Activated T-cell treated with anti-CD3 and anti-CD28 coated beads, Interleukin-2, amount 50 U/mL, for 24 hours (primary cell): Measurements from ENCODE around the gene ALKBH3.

Source experiments
- DNase-seq: peaks from one replicate; pipeline ENCODE4 v3.0.0-alpha.2; 2020
- H3K27ac Mint-ChIP-seq: 2 replicates; pipeline ENCODE4 v1.8.0; 2020; ENCODE audit warnings: mild to moderate bottlenecking, mixed read lengths
- H3K27me3 Mint-ChIP-seq: 2 replicates; pipeline ENCODE4 v1.8.0; 2020; ENCODE audit warnings: mixed read lengths
- H3K36me3 Mint-ChIP-seq: 2 replicates; pipeline ENCODE4 v1.8.0; 2020; ENCODE audit warnings: low read depth, mixed read lengths
- H3K4me1 Mint-ChIP-seq: 2 replicates; pipeline ENCODE4 v1.8.0; 2020; ENCODE audit warnings: low read depth, mixed read lengths
- H3K4me3 Mint-ChIP-seq: 2 replicates; pipeline ENCODE4 v1.8.0; 2020; ENCODE audit warnings: mild to moderate bottlenecking, moderate library complexity, mixed read lengths
- H3K9me3 Mint-ChIP-seq: 2 replicates; pipeline ENCODE4 v1.8.0; 2020; ENCODE audit warnings: mixed read lengths

ALKBH3 gene

GRCh38 chr11:43880640-43881159 is at the start of gene ALKBH3:
TSS of gene ALKBH3 (plus strand) at chr11:43880831. CDS start at chr11:43882653, 1,822 bp downstream.
- peaks cover 30% of the 10 kb centered on the region for H3K4me1 Mint-ChIP-seq
- H3K27ac Mint-ChIP-seq = peak within 1 kb of the TSS; percentile 92
- DNase-seq = peak; percentile 94
- H3K4me3 Mint-ChIP-seq = peak within 1 kb of the TSS; percentile 98
- peaks cover 3% of the 10 kb centered on the region for H3K9me3 Mint-ChIP-seq
- peaks cover 42% of the 10 kb centered on the region for H3K36me3 Mint-ChIP-seq
- peaks cover 16% of the 10 kb centered on the region for H3K27me3 Mint-ChIP-seq

GRCh38 chr11:43830928-43831440 is 49.6 kb upstream of the ALKBH3 start:
- Mint-ChIP-seq H3K27me3 (no peaks in the 10 kb centered on the region), H3K4me1 (peaks cover 18% of the 10 kb centered on the region)
- DNase-seq = peak; percentile 38

GRCh38 chr11:43832536-43832935 is 48.1 kb upstream of the ALKBH3 start:
- Mint-ChIP-seq H3K9me3 (no peaks in the 10 kb centered on the region), H3K4me3 (no peak overlapping the region), H3K27ac (no peak overlapping the region), H3K4me1 (peaks cover 18% of the 10 kb centered on the region), H3K27me3 (no peaks in the 10 kb centered on the region), H3K36me3 (peaks cover 20% of the 10 kb centered on the region)
- no peak for DNase-seq

More at GRCh38 chr11:43830928-43831440, 49.6 kb upstream of the ALKBH3 start:
- Mint-ChIP-seq H3K4me3 (no peak overlapping the region), H3K36me3 (peaks cover 20% of the 10 kb centered on the region), H3K9me3 (no peaks in the 10 kb centered on the region), H3K27ac (peak overlapping the region; percentile 85)

GRCh38 chr11:43833657-43834073 is 47.0 kb upstream of the ALKBH3 start:
- Mint-ChIP-seq H3K36me3 (peaks cover 31% of the 10 kb centered on the region), H3K27ac (no peak overlapping the region), H3K27me3 (no peaks in the 10 kb centered on the region), H3K9me3 (no peaks in the 10 kb centered on the region), H3K4me1 (peaks cover 20% of the 10 kb centered on the region), H3K4me3 (no peak overlapping the region)
- no peak for DNase-seq

GRCh38 chr11:43834286-43834685 is 46.3 kb upstream of the ALKBH3 start:
- Mint-ChIP-seq H3K9me3 (no peaks in the 10 kb centered on the region), H3K36me3 (peaks cover 37% of the 10 kb centered on the region), H3K4me3 (no peak overlapping the region), H3K4me1 (peaks cover 20% of the 10 kb centered on the region), H3K27ac (no peak overlapping the region), H3K27me3 (no peaks in the 10 kb centered on the region)
- DNase-seq = no peak

- DNase-seq = no peak
- Mint-ChIP-seq H3K36me3 (peaks cover 45% of the 10 kb centered on the region), H3K4me3 (no peak overlapping the region), H3K4me1 (peaks cover 19% of the 10 kb centered on the region), H3K27ac (no peak overlapping the region), H3K27me3 (no peaks in the 10 kb centered on the region), H3K9me3 (no peaks in the 10 kb centered on the region)
Observed at GRCh38 chr11:43835104-43835503, 45.5 kb upstream of the ALKBH3 start.

- no peak overlapping the region for H3K4me3 Mint-ChIP-seq
- no peak for DNase-seq
- no peaks in the 10 kb centered on the region for H3K27me3 Mint-ChIP-seq
- H3K27ac Mint-ChIP-seq = no peak overlapping the region
- H3K36me3 Mint-ChIP-seq = peaks cover 51% of the 10 kb centered on the region
- no peaks in the 10 kb centered on the region for H3K9me3 Mint-ChIP-seq
- H3K4me1 Mint-ChIP-seq = peaks cover 2% of the 10 kb centered on the region
Observed at GRCh38 chr11:43837879-43838278, 42.8 kb upstream of the ALKBH3 start.

- H3K4me3 Mint-ChIP-seq = no peak overlapping the region
- no peaks in the 10 kb centered on the region for H3K9me3 Mint-ChIP-seq
- no peaks in the 10 kb centered on the region for H3K27me3 Mint-ChIP-seq
- no peak overlapping the region for H3K27ac Mint-ChIP-seq
- H3K4me1 Mint-ChIP-seq = peaks cover 2% of the 10 kb centered on the region
- no peak for DNase-seq
- peaks cover 61% of the 10 kb centered on the region for H3K36me3 Mint-ChIP-seq
Observed at GRCh38 chr11:43842021-43842420, 38.6 kb upstream of the ALKBH3 start.

GRCh38 chr11:43845816-43846215 is 34.8 kb upstream of the ALKBH3 start:
- no peak for DNase-seq
- H3K4me3 Mint-ChIP-seq = no peak overlapping the region
- no peaks in the 10 kb centered on the region for H3K27me3 Mint-ChIP-seq
- H3K4me1 Mint-ChIP-seq = peaks cover 5% of the 10 kb centered on the region
- peaks cover 29% of the 10 kb centered on the region for H3K36me3 Mint-ChIP-seq
- H3K27ac Mint-ChIP-seq = no peak overlapping the region
- H3K9me3 Mint-ChIP-seq = no peaks in the 10 kb centered on the region

GRCh38 chr11:43852057-43852636 is 28.5 kb upstream of the ALKBH3 start:
- no peaks in the 10 kb centered on the region for H3K27me3 Mint-ChIP-seq
- no peak overlapping the region for H3K27ac Mint-ChIP-seq
- peaks cover 30% of the 10 kb centered on the region for H3K36me3 Mint-ChIP-seq
- DNase-seq = peak; percentile 65
- H3K4me1 Mint-ChIP-seq = peaks cover 5% of the 10 kb centered on the region
- H3K4me3 Mint-ChIP-seq = no peak overlapping the region
- H3K9me3 Mint-ChIP-seq = no peaks in the 10 kb centered on the region

- H3K9me3 Mint-ChIP-seq = no peaks in the 10 kb centered on the region
- H3K4me1 Mint-ChIP-seq = peaks cover 5% of the 10 kb centered on the region
- no peak for DNase-seq
- peaks cover 30% of the 10 kb centered on the region for H3K36me3 Mint-ChIP-seq
- no peak overlapping the region for H3K4me3 Mint-ChIP-seq
- no peaks in the 10 kb centered on the region for H3K27me3 Mint-ChIP-seq
- no peak overlapping the region for H3K27ac Mint-ChIP-seq
Observed at GRCh38 chr11:43853781-43854180, 26.9 kb upstream of the ALKBH3 start.

- Mint-ChIP-seq H3K27ac (no peak overlapping the region), H3K4me3 (no peak overlapping the region), H3K9me3 (peaks cover 6% of the 10 kb centered on the region), H3K36me3 (peaks cover 28% of the 10 kb centered on the region), H3K4me1 (no peaks in the 10 kb centered on the region), H3K27me3 (no peaks in the 10 kb centered on the region)
- DNase-seq = no peak
Observed at GRCh38 chr11:43856993-43857392, 23.6 kb upstream of the ALKBH3 start.

- Mint-ChIP-seq H3K27ac (no peak overlapping the region), H3K9me3 (peaks cover 10% of the 10 kb centered on the region), H3K27me3 (peaks cover 22% of the 10 kb centered on the region), H3K4me1 (no peaks in the 10 kb centered on the region), H3K4me3 (no peak overlapping the region), H3K36me3 (peaks cover 2% of the 10 kb centered on the region)
- DNase-seq = no peak
Observed at GRCh38 chr11:43861141-43861540, 19.5 kb upstream of the ALKBH3 start.

GRCh38 chr11:43866520-43866919 is 14.1 kb upstream of the ALKBH3 start:
- no peak overlapping the region for H3K27ac Mint-ChIP-seq
- H3K4me3 Mint-ChIP-seq = no peak overlapping the region
- no peaks in the 10 kb centered on the region for H3K36me3 Mint-ChIP-seq
- H3K9me3 Mint-ChIP-seq = peaks cover 4% of the 10 kb centered on the region
- H3K4me1 Mint-ChIP-seq = peaks cover 31% of the 10 kb centered on the region
- no peak for DNase-seq
- peaks cover 33% of the 10 kb centered on the region for H3K27me3 Mint-ChIP-seq

GRCh38 chr11:43866969-43867368 is 13.7 kb upstream of the ALKBH3 start:
- Mint-ChIP-seq H3K27me3 (peaks cover 36% of the 10 kb centered on the region), H3K9me3 (peaks cover 4% of the 10 kb centered on the region), H3K36me3 (no peaks in the 10 kb centered on the region), H3K27ac (no peak overlapping the region), H3K4me3 (no peak overlapping the region), H3K4me1 (peaks cover 31% of the 10 kb centered on the region)
- DNase-seq = no peak
